ENCODE measurements around the gene SLC15A1.

The SLC15A1 gene

GRCh38 chr13:98746968-98747367 lies 5.5 kb downstream of the SLC15A1 start:
- H3K9me3 ChIP-seq (ENCODE audit: insufficient read depth, low read length), result no peaks in the 10 kb centered on the region
- H4K20me1 ChIP-seq (ENCODE audit: low read depth, low read length), result no peaks in the 10 kb centered on the region
- no peaks in the 10 kb centered on the region for H3K27me3 ChIP-seq (ENCODE audit: low read length)
- H3K79me2 ChIP-seq (ENCODE audit: insufficient read depth, low read length), result no peaks in the 10 kb centered on the region
- H3K27ac ChIP-seq (ENCODE audit: low read depth, low read length), result no peak overlapping the region
- H3K4me3 ChIP-seq (ENCODE audit: insufficient read depth, low read length, poor library complexity, severe bottlenecking), result no peak overlapping the region
- H3K9ac ChIP-seq (ENCODE audit: low read length), result no peak overlapping the region
- H2AFZ ChIP-seq (ENCODE audit: low read depth, low read length, severe bottlenecking), result no peak overlapping the region
- no peak overlapping the region for H3K4me2 ChIP-seq (ENCODE audit: low read depth, low read length, poor library complexity, severe bottlenecking)
- TF ChIP-seq EZH2phosphoT487 (conservative IDR thresholded peaks at IDR 0.05; ENCODE audit: low read length) (no peak), CTCF (IDR thresholded peaks at IDR 0.05; ENCODE audit: insufficient read depth, low read length, poor library complexity, severe bottlenecking) (no peak)
- H3K9me2 ChIP-seq (replicated peaks; ENCODE audit: insufficient read depth, low read length), result no peaks in the 10 kb centered on the region
- no peaks in the 10 kb centered on the region for H3F3A ChIP-seq (ENCODE audit: insufficient read depth)
- no peaks in the 10 kb centered on the region for H3K36me3 ChIP-seq (ENCODE audit: low read length)

- Histone ChIP-seq H3K79me2 (ENCODE audit: insufficient read depth, low read length) (no peaks in the 10 kb centered on the region), H3K9me2 (replicated peaks; ENCODE audit: insufficient read depth, low read length) (no peaks in the 10 kb centered on the region), H3K9ac (ENCODE audit: low read length) (no peak overlapping the region), H3K4me2 (ENCODE audit: low read depth, low read length, poor library complexity, severe bottlenecking) (no peak overlapping the region), H3K27ac (ENCODE audit: low read depth, low read length) (no peak overlapping the region), H4K20me1 (ENCODE audit: low read depth, low read length) (no peaks in the 10 kb centered on the region), H3K9me3 (ENCODE audit: insufficient read depth, low read length) (no peaks in the 10 kb centered on the region), H2AFZ (ENCODE audit: low read depth, low read length, severe bottlenecking) (no peak overlapping the region), H3K4me3 (ENCODE audit: insufficient read depth, low read length, poor library complexity, severe bottlenecking) (no peak overlapping the region), H3K36me3 (ENCODE audit: low read length) (no peaks in the 10 kb centered on the region), H3F3A (ENCODE audit: insufficient read depth) (no peaks in the 10 kb centered on the region), H3K27me3 (ENCODE audit: low read length) (no peaks in the 10 kb centered on the region)
- no peak for TF ChIP-seq EZH2phosphoT487 (conservative IDR thresholded peaks at IDR 0.05; ENCODE audit: low read length)
- no peak for TF ChIP-seq CTCF (IDR thresholded peaks at IDR 0.05; ENCODE audit: insufficient read depth, low read length, poor library complexity, severe bottlenecking)
These were observed 9.1 kb downstream of the SLC15A1 start for GRCh38 chr13:98743377-98743776.

GRCh38 chr13:98742961-98743360 lies 9.5 kb downstream of the SLC15A1 start:
- H3F3A ChIP-seq (ENCODE audit: insufficient read depth), result no peaks in the 10 kb centered on the region
- no peak overlapping the region for H2AFZ ChIP-seq (ENCODE audit: low read depth, low read length, severe bottlenecking)
- H3K4me3 ChIP-seq (ENCODE audit: insufficient read depth, low read length, poor library complexity, severe bottlenecking), result no peak overlapping the region
- H3K36me3 ChIP-seq (ENCODE audit: low read length), result no peaks in the 10 kb centered on the region
- no peaks in the 10 kb centered on the region for H3K79me2 ChIP-seq (ENCODE audit: insufficient read depth, low read length)
- H3K27ac ChIP-seq (ENCODE audit: low read depth, low read length), result no peak overlapping the region
- no peak for TF ChIP-seq EZH2phosphoT487 (conservative IDR thresholded peaks at IDR 0.05; ENCODE audit: low read length)
- no peak for TF ChIP-seq CTCF (IDR thresholded peaks at IDR 0.05; ENCODE audit: insufficient read depth, low read length, poor library complexity, severe bottlenecking)
- H3K9me2 ChIP-seq (replicated peaks; ENCODE audit: insufficient read depth, low read length), result no peaks in the 10 kb centered on the region
- H3K9me3 ChIP-seq (ENCODE audit: insufficient read depth, low read length), result no peaks in the 10 kb centered on the region
- no peaks in the 10 kb centered on the region for H4K20me1 ChIP-seq (ENCODE audit: low read depth, low read length)
- H3K27me3 ChIP-seq (ENCODE audit: low read length), result no peaks in the 10 kb centered on the region
- no peak overlapping the region for H3K9ac ChIP-seq (ENCODE audit: low read length)
- no peak overlapping the region for H3K4me2 ChIP-seq (ENCODE audit: low read depth, low read length, poor library complexity, severe bottlenecking)
